ENCODE measurements around the gene SPOCD1. TPM values are rescaled to one million over a fixed set of nuclear protein-coding genes. Genes with fewer than 3 reads are reported as not detected.

Gene SPOCD1
- total RNA-seq, 4 donors from 2014 or later = 0.22 to 1.6 (median 0.96) TPM; not detected in 1

DNA sequence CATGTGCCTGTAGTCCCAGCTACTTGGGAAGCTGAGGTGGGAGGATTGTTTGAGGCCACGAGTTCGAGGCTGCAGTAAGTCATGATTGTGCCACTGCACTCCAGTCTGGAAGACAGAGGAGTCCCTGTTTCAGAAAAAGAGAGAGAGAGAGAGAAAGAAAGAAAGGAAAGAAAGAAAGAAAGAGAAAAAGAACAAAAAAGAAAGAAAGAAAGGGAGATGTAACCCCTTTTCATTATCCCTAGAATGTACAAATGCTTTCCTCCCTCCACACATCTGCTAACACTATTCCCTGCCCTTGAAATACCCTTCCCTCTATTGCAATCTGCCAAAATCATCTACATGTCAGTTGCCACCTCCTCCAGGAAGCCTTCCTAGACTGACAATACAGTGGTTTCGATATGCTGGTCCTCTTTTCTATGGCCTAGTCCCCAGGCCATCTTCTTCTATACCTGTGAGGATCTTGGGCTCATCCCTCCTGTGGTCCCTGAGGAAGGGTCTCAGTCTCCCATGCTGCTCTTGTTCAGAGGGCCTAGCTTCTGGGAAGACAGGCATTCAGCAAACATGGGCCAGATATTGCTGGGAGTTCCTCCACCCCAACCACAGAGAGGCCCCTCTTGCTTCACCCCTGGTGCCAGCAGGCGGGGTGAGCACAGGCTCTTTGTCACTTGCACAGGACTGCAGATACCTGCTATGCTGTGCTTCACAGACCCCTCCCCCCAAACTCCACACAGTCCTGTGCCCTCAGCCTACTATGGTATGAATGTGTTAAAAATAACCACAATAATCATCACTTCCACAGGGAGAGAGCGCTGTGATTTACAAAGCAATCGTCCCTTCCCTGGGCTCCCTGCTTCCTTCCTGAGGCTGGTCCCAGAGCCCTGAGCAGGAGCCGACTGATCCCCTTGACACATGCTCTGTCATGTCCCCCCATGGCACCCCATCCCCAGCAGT is 65.8 kb downstream of the SPOCD1 start:
- WGBS, 2 donors = 80 to 93% methylated on average over 5 to 7 of the region's 7 CpGs
- TF ChIP-seq, protein P1, sequence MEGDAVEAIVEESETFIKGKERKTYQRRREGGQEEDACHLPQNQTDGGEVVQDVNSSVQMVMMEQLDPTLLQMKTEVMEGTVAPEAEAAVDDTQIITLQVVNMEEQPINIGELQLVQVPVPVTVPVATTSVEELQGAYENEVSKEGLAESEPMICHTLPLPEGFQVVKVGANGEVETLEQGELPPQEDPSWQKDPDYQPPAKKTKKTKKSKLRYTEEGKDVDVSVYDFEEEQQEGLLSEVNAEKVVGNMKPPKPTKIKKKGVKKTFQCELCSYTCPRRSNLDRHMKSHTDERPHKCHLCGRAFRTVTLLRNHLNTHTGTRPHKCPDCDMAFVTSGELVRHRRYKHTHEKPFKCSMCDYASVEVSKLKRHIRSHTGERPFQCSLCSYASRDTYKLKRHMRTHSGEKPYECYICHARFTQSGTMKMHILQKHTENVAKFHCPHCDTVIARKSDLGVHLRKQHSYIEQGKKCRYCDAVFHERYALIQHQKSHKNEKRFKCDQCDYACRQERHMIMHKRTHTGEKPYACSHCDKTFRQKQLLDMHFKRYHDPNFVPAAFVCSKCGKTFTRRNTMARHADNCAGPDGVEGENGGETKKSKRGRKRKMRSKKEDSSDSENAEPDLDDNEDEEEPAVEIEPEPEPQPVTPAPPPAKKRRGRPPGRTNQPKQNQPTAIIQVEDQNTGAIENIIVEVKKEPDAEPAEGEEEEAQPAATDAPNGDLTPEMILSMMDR (IDR thresholded peaks at IDR 0.05) = no peak
- no peak for TF ChIP-seq POLR2A (IDR thresholded peaks at IDR 0.05)
- peaks cover 9 to 24% of the 10 kb centered on the region in 2 donors for H3K4me1 ChIP-seq

GRCh38 chr1:31748365-31748764 is 67.5 kb downstream of the SPOCD1 start:
- Histone ChIP-seq H3K4me3 (replicated peaks in 1 of 3) (no peak overlapping the region), H3K27me3 (no peaks in the 10 kb centered on the region), H3K36me3 (no peaks in the 10 kb centered on the region), H3K4me1 (peaks cover 0 to 7% of the 10 kb centered on the region in 2 donors), H3K27ac (no peak overlapping the region), H3K9me3 (no peaks in the 10 kb centered on the region)
- no peak for DNase-seq
- intact Hi-C loops (cut with DNase I) = no loop called here
- WGBS, 2 donors = 82 to 100% methylated on average over 2 to 4 of the region's 4 CpGs
- no peak for TF ChIP-seq POLR2A (IDR thresholded peaks at IDR 0.05)
- TF ChIP-seq, protein P1 (IDR thresholded peaks at IDR 0.05) = no peak

More for the DNA sequence above, 65.8 kb downstream of the SPOCD1 start:
- no peaks in the 10 kb centered on the region for H3K36me3 ChIP-seq
- H3K4me3 ChIP-seq (replicated peaks in 1 of 3) = no peak overlapping the region
- no peaks in the 10 kb centered on the region for H3K27me3 ChIP-seq
- intact Hi-C loops (cut with DNase I) = no loop called here
- DNase-seq = no peak
- H3K27ac ChIP-seq = no peak overlapping the region
- no peaks in the 10 kb centered on the region for H3K9me3 ChIP-seq

DNA sequence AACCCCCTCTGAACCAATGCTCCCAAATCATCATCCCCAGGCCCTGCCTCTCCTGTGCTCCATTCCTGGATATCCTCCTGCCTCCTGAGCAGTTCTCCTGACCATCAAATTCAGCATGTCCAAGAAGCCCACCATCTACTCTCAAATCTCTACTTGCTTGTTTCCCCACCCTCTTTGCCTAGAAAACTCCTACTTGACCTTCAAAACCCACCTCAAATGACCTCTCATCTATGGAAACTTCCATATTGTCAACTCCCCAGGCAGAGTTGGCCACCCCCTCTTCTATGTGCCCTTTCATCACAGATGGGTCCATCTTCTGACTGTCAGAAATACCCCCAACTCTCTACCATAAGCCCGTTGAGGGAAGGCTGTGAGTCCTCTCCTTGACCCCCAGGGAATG is 68.5 kb downstream of the SPOCD1 start:
- Histone ChIP-seq H3K36me3 (no peaks in the 10 kb centered on the region), H3K9me3 (no peaks in the 10 kb centered on the region), H3K4me3 (replicated peaks in 1 of 3) (no peak overlapping the region), H3K4me1 (no peaks in the 10 kb centered on the region), H3K27ac (no peak overlapping the region), H3K27me3 (no peaks in the 10 kb centered on the region)
- TF ChIP-seq POLR2A (IDR thresholded peaks at IDR 0.05) = no peak
- TF ChIP-seq, protein P1 (IDR thresholded peaks at IDR 0.05) = no peak
- WGBS, 2 donors = 79 to 89% methylated on average over 1 of the region's 1 CpG
- DNase-seq = no peak
- intact Hi-C loops (cut with DNase I) = no loop called here

DNA sequence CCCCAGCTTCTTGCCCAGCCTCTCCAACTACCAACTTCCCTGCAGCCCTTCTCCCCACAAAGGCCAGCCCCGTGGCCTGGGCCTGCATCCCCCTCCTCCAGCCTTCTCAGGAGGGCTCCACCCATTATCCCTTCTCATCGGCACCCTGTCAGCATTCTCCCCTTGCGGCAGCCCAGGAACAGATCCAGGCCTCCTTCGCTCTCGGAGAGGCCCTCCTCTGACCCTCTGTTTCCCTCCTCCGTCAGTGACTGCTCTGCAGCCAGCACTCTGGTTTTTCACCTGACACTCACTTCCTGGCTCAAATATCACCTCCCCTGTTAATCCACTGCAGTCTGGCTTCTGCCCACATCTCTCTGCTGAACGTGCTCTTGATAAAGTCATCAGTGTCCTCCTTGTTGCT is 69.1 kb downstream of the SPOCD1 start:
- WGBS, 2 donors = 61 to 73% methylated on average over 7 of the region's 7 CpGs
- Histone ChIP-seq H3K27me3 (no peaks in the 10 kb centered on the region), H3K27ac (no peak overlapping the region), H3K36me3 (no peaks in the 10 kb centered on the region), H3K9me3 (no peaks in the 10 kb centered on the region), H3K4me3 (replicated peaks in 1 of 3) (no peak overlapping the region), H3K4me1 (no peaks in the 10 kb centered on the region)
- DNase-seq = no peak
- intact Hi-C loops (cut with DNase I) = no loop called here
- TF ChIP-seq POLR2A (IDR thresholded peaks at IDR 0.05) = no peak
- TF ChIP-seq, protein P1 (IDR thresholded peaks at IDR 0.05) = no peak
